VCaP (cell line): Measurements from ENCODE around the gene THBS2.
"Not testable (repeated sequence)": the region's sequence is repeated elsewhere in the genome, so short reads cannot be mapped to it uniquely, and the experiment has no call there.

Experiments used
- H3K27ac ChIP-seq: fragments of 450-650 bp; 2 replicates; pipeline ENCODE4 v1.5.1; 2017
- TF ChIP-seq, protein P1 (sequence below): fragments of 450-650 bp; conservative IDR thresholded peaks from 2 replicates; pipeline ENCODE4 v1.5.1; 2017; ENCODE audit warnings: mild to moderate bottlenecking, moderate library complexity

Gene THBS2

DNA sequence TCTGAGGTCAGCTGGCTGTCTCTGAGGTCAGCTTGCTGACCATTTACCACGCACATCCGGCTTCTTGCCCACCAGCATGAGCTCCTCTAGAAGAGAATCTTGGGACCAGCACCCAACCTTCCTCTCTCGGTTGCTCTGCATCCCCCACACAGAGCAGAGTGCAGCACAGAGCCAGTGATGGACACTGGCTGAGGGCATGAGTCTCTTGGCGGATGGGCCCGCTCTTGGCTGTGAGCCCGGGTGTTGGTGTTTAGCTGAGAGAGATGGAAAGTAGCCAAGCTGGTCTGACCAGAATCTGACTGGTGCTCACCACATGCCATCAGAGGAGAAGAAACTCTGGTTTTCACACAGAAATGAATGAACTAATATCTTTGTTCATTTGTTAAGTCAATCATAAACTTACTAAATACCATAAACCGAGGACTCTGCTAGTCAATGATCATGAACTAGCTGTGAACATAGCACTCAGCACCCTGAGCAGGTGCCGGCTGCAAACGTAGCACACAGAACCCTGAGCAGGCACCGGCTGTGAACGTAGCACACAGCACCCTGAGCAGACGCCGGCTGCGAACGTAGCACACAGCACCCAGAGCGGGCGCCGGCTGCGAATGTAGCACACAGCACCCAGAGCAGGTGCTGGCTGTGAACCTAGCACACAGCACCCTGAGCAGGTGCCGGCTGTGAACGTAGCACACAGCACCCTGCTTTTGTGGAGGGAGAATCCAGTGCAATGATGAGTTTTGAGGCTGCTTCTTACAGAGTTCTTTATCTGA, 10.4 kb upstream of the THBS2 start:
- no peak overlapping the region for H3K27ac ChIP-seq
- TF ChIP-seq, protein P1, sequence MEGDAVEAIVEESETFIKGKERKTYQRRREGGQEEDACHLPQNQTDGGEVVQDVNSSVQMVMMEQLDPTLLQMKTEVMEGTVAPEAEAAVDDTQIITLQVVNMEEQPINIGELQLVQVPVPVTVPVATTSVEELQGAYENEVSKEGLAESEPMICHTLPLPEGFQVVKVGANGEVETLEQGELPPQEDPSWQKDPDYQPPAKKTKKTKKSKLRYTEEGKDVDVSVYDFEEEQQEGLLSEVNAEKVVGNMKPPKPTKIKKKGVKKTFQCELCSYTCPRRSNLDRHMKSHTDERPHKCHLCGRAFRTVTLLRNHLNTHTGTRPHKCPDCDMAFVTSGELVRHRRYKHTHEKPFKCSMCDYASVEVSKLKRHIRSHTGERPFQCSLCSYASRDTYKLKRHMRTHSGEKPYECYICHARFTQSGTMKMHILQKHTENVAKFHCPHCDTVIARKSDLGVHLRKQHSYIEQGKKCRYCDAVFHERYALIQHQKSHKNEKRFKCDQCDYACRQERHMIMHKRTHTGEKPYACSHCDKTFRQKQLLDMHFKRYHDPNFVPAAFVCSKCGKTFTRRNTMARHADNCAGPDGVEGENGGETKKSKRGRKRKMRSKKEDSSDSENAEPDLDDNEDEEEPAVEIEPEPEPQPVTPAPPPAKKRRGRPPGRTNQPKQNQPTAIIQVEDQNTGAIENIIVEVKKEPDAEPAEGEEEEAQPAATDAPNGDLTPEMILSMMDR: no peak

DNA sequence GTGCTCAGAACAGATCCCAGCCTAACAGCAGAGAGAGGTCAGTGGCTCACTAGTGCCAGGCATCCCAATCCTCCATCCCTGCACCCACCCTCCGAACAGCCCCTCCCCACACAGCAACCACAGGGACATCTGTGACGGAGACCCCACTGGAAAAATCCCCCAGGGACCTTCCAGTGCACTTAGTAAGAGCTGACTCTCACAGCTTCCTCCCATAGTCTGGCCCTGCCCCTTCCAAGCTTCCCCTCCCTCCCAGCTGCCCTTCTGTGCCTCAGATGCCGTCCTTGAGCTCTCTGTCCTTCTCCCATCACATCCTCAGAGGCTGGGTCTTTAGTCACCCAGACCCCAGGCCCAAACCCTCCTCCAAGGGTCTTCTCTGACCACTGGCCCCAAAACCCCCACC, 9.7 kb upstream of the THBS2 start:
- H3K27ac ChIP-seq: no peak overlapping the region
- TF ChIP-seq, protein P1: no peak

DNA sequence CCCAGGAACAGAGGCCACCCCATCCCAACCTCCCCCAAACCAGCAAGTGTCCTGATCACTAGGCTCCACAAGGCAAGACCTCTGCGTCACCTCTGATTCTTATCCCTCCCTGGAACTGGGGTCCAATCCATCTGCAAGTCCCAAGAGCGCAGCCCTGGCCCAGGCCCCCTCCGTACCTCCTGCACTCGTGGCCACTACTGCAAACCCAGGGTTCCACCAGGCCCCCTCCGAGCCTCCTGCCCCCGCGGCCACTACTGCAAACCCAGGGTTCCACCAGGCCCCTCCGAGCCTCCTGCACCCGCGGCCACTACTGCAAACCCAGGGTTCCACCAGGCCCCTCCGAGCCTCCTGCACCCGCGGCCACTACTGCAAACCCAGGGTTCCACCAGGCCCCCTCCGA, 9.0 kb upstream of the THBS2 start:
- H3K27ac ChIP-seq: not testable (repeated sequence)

DNA sequence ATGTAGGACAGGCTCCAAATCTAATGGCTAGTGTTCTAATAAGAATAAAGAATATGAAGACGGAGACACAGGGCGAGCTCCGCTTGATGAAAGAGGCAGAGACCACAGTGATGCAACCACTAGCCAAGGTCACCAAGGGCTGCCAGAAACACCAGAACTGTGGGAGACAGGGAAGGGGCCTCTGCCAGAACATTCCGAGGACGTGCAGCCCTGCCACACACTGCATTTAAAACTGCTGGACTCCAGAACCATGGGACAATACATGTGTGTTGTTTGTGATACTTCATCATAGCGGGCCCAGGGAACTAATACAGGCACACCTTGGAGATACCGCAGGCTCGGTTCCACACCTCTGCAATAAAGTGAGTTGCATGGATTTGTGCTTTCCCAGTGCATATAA, 2.9 kb upstream of the THBS2 start:
- TF ChIP-seq, protein P1: no peak
- no peak overlapping the region for H3K27ac ChIP-seq

DNA sequence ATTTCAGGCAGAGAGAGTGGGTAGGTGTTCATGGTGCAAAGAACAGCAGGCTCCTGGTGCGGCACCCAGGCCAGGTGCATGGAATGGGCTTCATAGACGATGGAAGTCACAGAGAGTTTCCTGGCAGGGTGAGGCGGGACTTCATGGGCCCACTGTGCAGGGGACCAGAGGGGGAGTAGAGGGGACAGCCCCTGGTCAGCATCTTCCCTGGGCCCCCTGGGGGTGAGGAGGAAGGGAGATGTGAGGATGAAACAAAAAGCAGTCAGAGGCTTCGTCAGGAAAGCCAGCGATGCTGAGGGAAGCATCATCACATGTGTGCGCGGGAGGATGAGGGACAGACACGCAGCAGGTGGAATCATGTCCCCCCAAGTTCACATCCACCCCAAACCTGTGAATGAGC, 2.4 kb upstream of the THBS2 start:
- TF ChIP-seq, protein P1: no peak
- no peak overlapping the region for H3K27ac ChIP-seq

DNA sequence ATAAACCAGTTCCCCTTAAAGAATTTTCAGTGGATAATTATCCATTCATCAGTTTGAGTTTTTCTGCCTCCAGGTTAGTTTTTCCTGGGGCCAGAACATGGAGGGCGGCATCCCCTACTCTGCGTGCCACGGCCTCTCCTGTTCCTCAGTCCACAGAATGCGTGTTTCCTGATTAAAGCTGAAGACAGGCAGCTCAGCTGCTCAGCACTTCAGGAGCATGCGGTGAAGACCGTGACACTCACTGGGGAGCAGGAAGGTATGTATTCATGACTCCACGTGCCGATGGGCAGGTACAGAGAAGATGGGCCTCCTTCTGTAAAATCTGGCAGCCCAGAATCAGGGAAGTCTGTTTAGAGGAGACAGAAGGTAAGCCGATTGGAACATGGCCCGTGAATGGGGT, 2.0 kb upstream of the THBS2 start:
- TF ChIP-seq, protein P1: no peak
- H3K27ac ChIP-seq: no peak overlapping the region

DNA sequence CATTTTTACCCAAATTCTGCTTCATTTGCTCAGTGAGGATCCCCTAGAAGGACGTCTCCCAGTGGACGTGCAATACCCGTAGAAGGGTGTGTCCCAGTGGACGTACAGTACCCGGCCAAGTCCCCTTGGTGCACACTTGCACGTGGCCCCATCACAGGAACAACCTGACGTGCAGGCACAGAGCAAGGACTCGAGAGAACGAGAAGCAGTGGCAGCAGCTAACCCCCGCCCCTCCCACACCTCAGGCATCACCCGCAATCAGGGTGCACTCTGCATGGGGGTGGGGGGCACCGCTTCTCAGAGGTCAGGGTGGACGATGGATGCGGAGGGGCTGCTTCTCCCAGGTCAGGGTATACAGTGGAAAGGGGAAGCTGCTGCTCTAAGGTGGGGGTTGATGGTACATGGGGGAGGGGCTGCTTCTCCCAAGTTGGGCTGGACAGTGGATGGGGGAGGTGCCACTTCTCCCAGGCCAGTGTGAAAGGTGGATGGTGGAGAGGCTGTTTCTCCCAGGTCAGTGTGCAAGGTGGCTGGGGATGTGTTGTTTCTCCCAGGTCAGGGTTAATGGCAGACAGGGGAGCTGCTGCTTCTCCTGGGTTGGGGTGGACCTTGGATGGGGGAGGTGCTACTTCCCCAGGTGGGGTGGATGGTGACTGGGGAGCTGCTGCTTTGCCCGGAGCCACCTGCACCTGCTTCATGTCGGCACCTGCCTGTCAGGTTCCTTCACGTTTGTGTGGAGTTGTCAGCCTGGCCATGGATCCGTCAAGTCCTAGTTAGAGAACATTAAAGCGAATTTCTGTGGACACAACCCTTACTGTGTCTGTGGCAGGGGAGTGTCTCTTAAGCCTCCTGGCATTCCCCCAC, 1.0 kb upstream of the THBS2 start:
- TF ChIP-seq, protein P1: no peak
- no peak overlapping the region for H3K27ac ChIP-seq
